Sigmoid colon (tissue), 4 donors: ENCODE measurements around the gene MOGAT1.

Source experiments
- CTCF ChIP-seq, 4 experiments: fragments of 450-650 bp in 3 of 4; fragments of 200-600 bp in 1 of 4; IDR thresholded peaks; one replicate each; pipeline ENCODE4 v1.5.1; 2016 to 2019; ENCODE audit warnings: antibody characterized with exemption in 4 of 4, mild to moderate bottlenecking in 3 of 4, moderate library complexity in 2 of 4
- EP300 ChIP-seq, 4 donors: sonication (generic); formaldehyde crosslinking; IDR thresholded peaks; one replicate each; pipeline ENCODE4 v1.6.1; 2017; ENCODE audit warnings: antibody characterized with exemption in 4 of 4
- POLR2A ChIP-seq, 2 donors: fragments of 450-650 bp; IDR thresholded peaks; one replicate each; pipeline ENCODE4 v1.6.1; 2016; ENCODE audit warnings: antibody characterized with exemption in 2 of 2, mild to moderate bottlenecking in 2 of 2, moderate library complexity in 2 of 2
- POLR2AphosphoS5 ChIP-seq, 4 donors: sonication (generic); formaldehyde crosslinking; IDR thresholded peaks; one replicate each; pipeline ENCODE4 v1.6.1; 2017; ENCODE audit warnings: antibody characterized with exemption in 4 of 4

GRCh38 chr2:222707689-222708273, 36.3 kb downstream of the MOGAT1 start:
- no peak for TF ChIP-seq CTCF (IDR thresholded peaks at IDR 0.05)
- no peak for TF ChIP-seq POLR2AphosphoS5 (IDR thresholded peaks at IDR 0.05)
- TF ChIP-seq POLR2A (IDR thresholded peaks at IDR 0.05) = no peak
- no peak for TF ChIP-seq EP300 (IDR thresholded peaks at IDR 0.05)
